Keratinocyte (primary cell): ENCODE results near the gene ITCH. TPM values are rescaled to one million over a fixed set of nuclear protein-coding genes. Genes with fewer than 3 reads are reported as not detected.
"Not testable (repeated sequence)": the region's sequence is repeated elsewhere in the genome, so short reads cannot be mapped to it uniquely, and the experiment has no call there.

Experiments
- DNase-seq: peaks from one replicate; pipeline ENCODE4 v3.0.0-alpha.2; 2011; ENCODE audit warnings: low read depth, missing footprints, low spot score
- FAIRE-seq: peaks from 2 replicates; lab custom pipeline; 2011; peaks lifted over from hg19 to GRCh38; lab: Jason Lieb, UNC
- H2AFZ ChIP-seq: 2 replicates; pipeline ENCODE4 v1.6.0; 2012; ENCODE audit warnings: low read length, control low read depth, inconsistent platforms; ENCODE audit not compliant: control insufficient read depth
- H3K27ac ChIP-seq: 2 replicates; pipeline ENCODE4 v1.5.1; 2011; ENCODE audit warnings: low read length; ENCODE audit not compliant: control insufficient read depth, insufficient read depth
- H3K27me3 ChIP-seq: 3 replicates; pipeline ENCODE4 v1.6.0; 2011; ENCODE audit warnings: low read length; ENCODE audit not compliant: control insufficient read depth, insufficient read depth; ENCODE audit errors: extremely low read depth
- H3K36me3 ChIP-seq, 2 experiments: 2 replicates in 1 of 2; 3 replicates in 1 of 2; pipeline ENCODE4 v1.5.1; 2011; ENCODE audit warnings: low read length in 2 of 2, mild to moderate bottlenecking in 1 of 2; ENCODE audit not compliant: control insufficient read depth in 2 of 2, insufficient read depth in 2 of 2; ENCODE audit errors: extremely low read depth in 1 of 2
- H3K4me1 ChIP-seq: 3 replicates; pipeline ENCODE4 v1.5.1; 2011; ENCODE audit warnings: low read length; ENCODE audit not compliant: control insufficient read depth, insufficient read depth; ENCODE audit errors: extremely low read depth
- H3K4me2 ChIP-seq: 3 replicates; pipeline ENCODE4 v1.6.0; 2011; ENCODE audit warnings: low read depth, low read length; ENCODE audit not compliant: control insufficient read depth, insufficient read depth; ENCODE audit errors: extremely low read depth
- H3K4me3 ChIP-seq, 3 experiments: fragments of 200-600 bp in 1 of 3; sonication (generic) in 1 of 3; 2 replicates in 2 of 3; 3 replicates in 1 of 3; pipeline ENCODE4 v1.5.1; 2011 to 2016; ENCODE audit warnings: low read length in 3 of 3, mild to moderate bottlenecking in 3 of 3, control low read depth in 2 of 3, inconsistent platforms in 1 of 3, low read depth in 1 of 3, mixed read lengths in 1 of 3, mixed run types in 1 of 3, moderate library complexity in 1 of 3; ENCODE audit not compliant: control insufficient read depth in 2 of 3, insufficient read depth in 2 of 3; ENCODE audit errors: extremely low read depth in 1 of 3
- H3K79me2 ChIP-seq: 2 replicates; pipeline ENCODE4 v1.6.0; 2012; ENCODE audit warnings: low read length; ENCODE audit not compliant: control insufficient read depth, insufficient read depth
- H3K9ac ChIP-seq: 3 replicates; pipeline ENCODE4 v1.6.0; 2011; ENCODE audit warnings: low read length; ENCODE audit not compliant: control insufficient read depth, insufficient read depth; ENCODE audit errors: extremely low read depth
- H3K9me1 ChIP-seq: 3 replicates; pipeline ENCODE4 v1.6.0; 2011; ENCODE audit warnings: low read length; ENCODE audit not compliant: control insufficient read depth, insufficient read depth; ENCODE audit errors: extremely low read depth
- H3K9me3 ChIP-seq: 2 replicates; pipeline ENCODE4 v1.5.1; 2012; ENCODE audit warnings: low read depth, low read length; ENCODE audit not compliant: control insufficient read depth
- H4K20me1 ChIP-seq: 3 replicates; pipeline ENCODE4 v1.6.0; 2011; ENCODE audit warnings: low read length; ENCODE audit not compliant: control insufficient read depth, insufficient read depth; ENCODE audit errors: extremely low read depth
- EZH2 ChIP-seq: IDR thresholded peaks from one replicate; pipeline ENCODE4 v1.6.1; 2012; ENCODE audit warnings: inconsistent platforms, mild to moderate bottlenecking, low read length, moderate library complexity
- dilution Hi-C: fragments of 300-500 bp; cut with MboI; formaldehyde crosslinking; loops from one replicate; pipeline ENCODE4 v1.7.0; 2020; ENCODE audit warnings: low sequenced_read_pairs; ENCODE audit not compliant: extremely low pct_ligation_motif_present
- polyA plus RNA-seq, 5 experiments: library from polyadenylated mRNA; depleted of rRNA in 3 of 5; stranded (reverse) in 3 of 5; stranded (forward) in 1 of 5; unstranded in 1 of 5; fragments of >200 nt; gene quantifications; 1 replicate in 1 of 5; 2 replicates in 3 of 5; 3 replicates in 1 of 5; pipeline versions ENCODE4 v1.2.1 to v1.2.3, GENCODE V29; 2011 to 2012; ENCODE audit warnings: missing spikeins in 2 of 5, low read depth in 1 of 5, low replicate concordance in 1 of 5
- TF ChIP-seq, protein P1 (sequence below), 3 experiments: IDR thresholded peaks in 1 of 3; conservative IDR thresholded peaks in 1 of 3; optimal IDR thresholded peaks in 1 of 3; 2 replicates in 2 of 3; 3 replicates in 1 of 3; pipeline versions ENCODE3 to v1.5.1; 2011; ENCODE audit warnings: low read length in 3 of 3, mild to moderate bottlenecking in 3 of 3, moderate library complexity in 2 of 3, control low read depth in 1 of 3, inconsistent platforms in 1 of 3; ENCODE audit not compliant: insufficient read depth in 2 of 3; ENCODE audit errors: extremely low read depth in 1 of 3

ITCH gene
- polyA plus RNA-seq, 1 donor (not counting 4 experiments of a cell fraction or from before 2014, with no cell fraction given), result 42.5 TPM

DNA sequence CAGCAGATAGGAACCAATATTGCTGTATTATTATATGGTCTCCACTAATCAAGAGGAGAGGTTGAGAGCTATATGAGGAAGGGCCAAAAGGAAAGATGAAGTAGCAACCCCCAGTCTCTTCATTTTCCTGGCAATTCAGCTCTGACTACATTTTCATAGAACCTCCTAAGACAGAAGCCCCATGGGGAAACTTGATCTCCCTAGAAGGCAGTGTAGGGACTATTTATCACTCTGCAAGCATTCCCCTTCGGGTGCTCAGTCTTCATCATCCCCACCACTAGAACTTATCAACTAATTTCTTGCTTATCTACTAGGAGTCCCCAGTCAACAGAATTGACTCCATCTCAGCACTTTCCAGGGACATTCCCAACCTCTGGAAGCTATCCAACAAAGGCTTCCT, 25.5 kb upstream of the ITCH start:
- no peaks in the 10 kb centered on the region for H3K27me3 ChIP-seq
- H3K9ac ChIP-seq, result no peak overlapping the region
- H2AFZ ChIP-seq, result no peak overlapping the region
- DNase-seq (no peak), FAIRE-seq (no peak)
- peaks cover 42% of the 10 kb centered on the region for H3K4me1 ChIP-seq
- no peaks in the 10 kb centered on the region for H3K79me2 ChIP-seq
- no peaks in the 10 kb centered on the region for H4K20me1 ChIP-seq
- dilution Hi-C loops, result no loop called here
- H3K36me3 ChIP-seq, result no peaks in the 10 kb centered on the region
- no peaks in the 10 kb centered on the region for H3K9me3 ChIP-seq
- no peaks in the 10 kb centered on the region for H3K9me1 ChIP-seq
- no peak overlapping the region for H3K27ac ChIP-seq
- TF ChIP-seq, protein P1, sequence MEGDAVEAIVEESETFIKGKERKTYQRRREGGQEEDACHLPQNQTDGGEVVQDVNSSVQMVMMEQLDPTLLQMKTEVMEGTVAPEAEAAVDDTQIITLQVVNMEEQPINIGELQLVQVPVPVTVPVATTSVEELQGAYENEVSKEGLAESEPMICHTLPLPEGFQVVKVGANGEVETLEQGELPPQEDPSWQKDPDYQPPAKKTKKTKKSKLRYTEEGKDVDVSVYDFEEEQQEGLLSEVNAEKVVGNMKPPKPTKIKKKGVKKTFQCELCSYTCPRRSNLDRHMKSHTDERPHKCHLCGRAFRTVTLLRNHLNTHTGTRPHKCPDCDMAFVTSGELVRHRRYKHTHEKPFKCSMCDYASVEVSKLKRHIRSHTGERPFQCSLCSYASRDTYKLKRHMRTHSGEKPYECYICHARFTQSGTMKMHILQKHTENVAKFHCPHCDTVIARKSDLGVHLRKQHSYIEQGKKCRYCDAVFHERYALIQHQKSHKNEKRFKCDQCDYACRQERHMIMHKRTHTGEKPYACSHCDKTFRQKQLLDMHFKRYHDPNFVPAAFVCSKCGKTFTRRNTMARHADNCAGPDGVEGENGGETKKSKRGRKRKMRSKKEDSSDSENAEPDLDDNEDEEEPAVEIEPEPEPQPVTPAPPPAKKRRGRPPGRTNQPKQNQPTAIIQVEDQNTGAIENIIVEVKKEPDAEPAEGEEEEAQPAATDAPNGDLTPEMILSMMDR (optimal IDR thresholded peaks at IDR 0.05 in 1 of 3, IDR thresholded peaks at IDR 0.05 in 1 of 3, conservative IDR thresholded peaks at IDR 0.05 in 1 of 3; ENCODE audit: extremely low read depth in 1 of 3, insufficient read depth in 2 of 3, low read length in 3 of 3), result no peak
- H3K4me3 ChIP-seq, result no peak overlapping the region
- no peak overlapping the region for H3K4me2 ChIP-seq

DNA sequence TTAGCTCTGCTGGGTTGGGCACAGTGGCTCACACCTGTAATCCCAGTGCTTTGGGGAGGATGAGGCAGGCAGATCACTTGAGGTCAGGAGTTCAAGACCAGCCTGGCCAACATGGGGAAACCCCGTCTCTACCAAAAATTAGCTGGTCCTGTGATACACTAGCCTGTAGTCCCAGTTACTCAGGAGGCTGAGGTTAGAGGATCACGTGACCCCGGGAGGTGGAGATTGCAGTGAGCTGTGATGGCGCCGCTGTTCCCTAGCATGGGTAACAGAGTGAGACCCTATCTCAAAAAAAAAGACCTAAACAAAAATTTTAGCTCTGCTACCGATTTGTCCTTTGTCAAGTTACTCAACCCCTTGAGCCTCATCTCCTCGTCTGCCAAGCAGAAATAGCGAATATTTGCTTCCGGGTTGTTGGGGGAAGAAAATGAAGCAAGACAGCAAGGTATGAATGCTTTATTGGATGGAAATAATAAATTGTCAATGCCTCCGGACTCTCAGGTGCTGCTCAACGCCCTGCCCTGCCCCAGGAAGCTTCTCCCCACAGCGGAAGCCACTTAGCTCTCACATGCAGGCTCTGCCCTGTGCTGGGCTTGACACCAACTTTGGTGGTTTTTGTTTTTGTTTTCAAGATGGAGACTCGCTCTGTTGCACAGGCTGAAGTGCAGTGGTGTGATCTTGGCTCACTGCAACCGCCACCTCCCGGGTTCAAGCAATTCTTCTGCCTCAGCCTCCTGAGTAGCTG, 24.9 kb upstream of the ITCH start:
- H3K9me1 ChIP-seq, result no peaks in the 10 kb centered on the region
- no peak overlapping the region for H3K9ac ChIP-seq
- no peak overlapping the region for H3K4me2 ChIP-seq
- no peak overlapping the region for H2AFZ ChIP-seq
- no peaks in the 10 kb centered on the region for H3K9me3 ChIP-seq
- H3K36me3 ChIP-seq, result no peaks in the 10 kb centered on the region
- FAIRE-seq (no peak), DNase-seq (no peak)
- TF ChIP-seq, protein P1 (optimal IDR thresholded peaks at IDR 0.05 in 1 of 3, IDR thresholded peaks at IDR 0.05 in 1 of 3, conservative IDR thresholded peaks at IDR 0.05 in 1 of 3; ENCODE audit: extremely low read depth in 1 of 3, insufficient read depth in 2 of 3, low read length in 3 of 3), result no peak
- TF ChIP-seq EZH2, result no peak
- H4K20me1 ChIP-seq, result no peaks in the 10 kb centered on the region
- H3K27me3 ChIP-seq, result no peaks in the 10 kb centered on the region
- H3K79me2 ChIP-seq, result no peaks in the 10 kb centered on the region
- H3K4me3 ChIP-seq, result no peak overlapping the region
- H3K27ac ChIP-seq, result no peak overlapping the region
- H3K4me1 ChIP-seq, result peaks cover 42% of the 10 kb centered on the region
- dilution Hi-C loops, result no loop called here

DNA sequence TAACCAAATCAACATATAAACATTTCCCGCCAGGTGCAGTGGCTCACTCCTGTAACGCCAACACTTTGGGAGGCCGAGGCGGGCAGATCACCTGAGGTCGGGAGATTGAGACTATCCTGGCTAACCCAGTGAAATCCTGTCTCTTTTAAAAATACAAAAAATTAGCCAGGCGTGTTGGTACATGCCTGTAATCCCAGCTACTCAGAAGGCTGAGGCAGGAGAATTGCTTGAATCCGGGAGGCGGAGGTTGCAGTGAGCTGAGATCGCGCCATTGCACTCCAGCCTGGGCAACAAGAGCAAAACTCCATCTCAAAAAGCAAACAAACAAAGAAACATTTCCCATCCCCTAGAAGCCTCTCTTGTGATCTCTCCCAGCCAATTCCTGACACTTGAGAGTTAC, 22.3 kb upstream of the ITCH start:
- H3K9me1 ChIP-seq, H3K9me3 ChIP-seq, H3K27me3 ChIP-seq, H3K4me3 ChIP-seq, dilution Hi-C loops, H3K79me2 ChIP-seq, H3K27ac ChIP-seq, H4K20me1 ChIP-seq, H3K9ac ChIP-seq, FAIRE-seq, H3K36me3 ChIP-seq, DNase-seq: not testable (repeated sequence)
- peak overlapping the region; percentile 9 for H3K4me2 ChIP-seq
- H2AFZ ChIP-seq, result peak overlapping the region; percentile 54
- peaks cover 29% of the 10 kb centered on the region for H3K4me1 ChIP-seq

DNA sequence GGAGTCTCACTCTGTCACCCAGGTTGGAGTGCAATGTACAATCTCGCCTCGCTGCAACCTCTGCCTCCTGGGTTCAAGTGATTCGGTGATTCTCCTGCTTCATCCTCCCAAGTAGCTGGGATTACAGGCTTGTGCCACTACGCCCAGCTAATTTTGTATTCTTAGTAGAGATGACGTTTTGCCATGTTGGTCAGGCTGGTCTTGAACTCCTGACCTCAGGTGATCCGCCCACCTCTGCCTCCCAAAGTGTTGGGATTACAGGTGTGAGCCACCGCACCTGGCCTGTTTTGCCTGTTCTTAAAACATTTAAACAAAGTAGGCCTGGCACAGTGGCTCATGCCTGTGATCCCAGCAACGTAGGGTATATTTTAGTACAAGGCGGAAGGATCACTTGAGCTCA, 21.9 kb upstream of the ITCH start:
- H3K4me2 ChIP-seq, dilution Hi-C loops, H3K27me3 ChIP-seq, H4K20me1 ChIP-seq, H3K27ac ChIP-seq, H3K79me2 ChIP-seq, DNase-seq, H3K9me3 ChIP-seq, H3K9ac ChIP-seq, H3K36me3 ChIP-seq, FAIRE-seq, H3K9me1 ChIP-seq, H3K4me3 ChIP-seq: not testable (repeated sequence)
- peaks cover 24% of the 10 kb centered on the region for H3K4me1 ChIP-seq
- peak overlapping the region; percentile 54 for H2AFZ ChIP-seq
